Embryonic facial prominence (tissue), 1 donor: ENCODE data around the gene SHISA4.
"Not testable (repeated sequence)": the region's sequence is repeated elsewhere in the genome, so short reads cannot be mapped to it uniquely, and the experiment has no call there.

Experiments
- DNase-seq: peaks from one replicate; pipeline ENCODE4 v3.0.0-alpha.2; 2016; ENCODE audit errors: extremely low spot score

Gene SHISA4

DNA sequence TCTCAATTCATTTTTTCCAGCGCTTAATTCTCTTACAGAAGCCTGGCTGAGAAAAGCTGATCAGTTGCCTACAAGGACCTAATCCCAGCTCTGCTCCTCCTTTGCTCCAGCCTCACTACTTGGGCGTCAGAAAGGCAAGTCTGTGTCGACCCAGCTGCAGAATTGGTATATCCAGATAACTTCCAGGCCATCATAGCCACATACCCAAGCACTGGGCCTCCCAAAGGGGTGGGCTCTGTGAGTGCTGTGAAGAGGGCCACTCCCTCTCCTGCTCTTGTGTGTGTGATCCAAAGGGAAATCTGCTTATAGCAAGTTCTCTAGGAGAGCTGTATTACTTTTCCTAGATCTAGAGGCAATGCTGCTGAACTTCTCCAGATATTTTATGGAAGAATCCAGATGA lies 39.6 kb downstream of the SHISA4 start:
- DNase-seq, result no peak

DNA sequence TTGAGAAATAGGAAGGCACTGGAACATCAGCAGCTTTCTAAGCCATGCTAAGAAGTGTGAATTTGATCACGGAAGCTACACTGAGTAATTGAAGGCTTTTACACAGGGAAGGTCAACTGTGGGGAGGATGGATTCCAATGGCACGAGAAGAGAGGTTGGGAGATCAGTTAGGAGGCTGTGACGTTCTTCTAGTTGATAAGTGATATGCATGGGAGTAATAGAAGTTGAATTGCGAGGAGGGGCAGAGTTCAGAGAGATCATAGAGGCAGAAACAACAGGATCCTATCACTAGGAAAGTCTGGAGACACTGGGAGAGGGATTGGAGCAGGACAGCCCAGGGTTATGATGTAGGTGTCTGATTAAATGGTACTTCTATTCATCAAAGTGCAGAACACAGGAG lies 41.4 kb downstream of the SHISA4 start:
- DNase-seq, result no peak

DNA sequence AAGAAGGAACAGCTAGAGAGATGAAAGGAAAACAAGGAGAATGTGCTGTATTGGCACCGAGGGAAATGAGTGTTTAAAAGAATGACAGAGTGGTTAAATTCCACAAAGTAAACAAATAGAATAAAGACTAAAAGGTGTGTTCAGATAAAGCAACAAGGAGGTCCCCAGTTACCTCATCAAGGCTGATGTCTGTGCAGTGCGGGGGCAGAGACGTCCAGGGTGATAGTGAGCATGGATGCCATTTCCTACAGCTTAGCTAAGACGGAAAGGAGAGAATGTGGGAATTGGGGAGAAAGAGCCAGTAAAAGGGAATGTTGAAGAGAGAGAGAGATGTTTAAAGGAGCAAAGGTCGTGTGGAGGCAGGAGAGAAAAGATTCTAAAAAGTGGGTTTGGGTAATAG lies 42.1 kb downstream of the SHISA4 start:
- no peak for DNase-seq

DNA sequence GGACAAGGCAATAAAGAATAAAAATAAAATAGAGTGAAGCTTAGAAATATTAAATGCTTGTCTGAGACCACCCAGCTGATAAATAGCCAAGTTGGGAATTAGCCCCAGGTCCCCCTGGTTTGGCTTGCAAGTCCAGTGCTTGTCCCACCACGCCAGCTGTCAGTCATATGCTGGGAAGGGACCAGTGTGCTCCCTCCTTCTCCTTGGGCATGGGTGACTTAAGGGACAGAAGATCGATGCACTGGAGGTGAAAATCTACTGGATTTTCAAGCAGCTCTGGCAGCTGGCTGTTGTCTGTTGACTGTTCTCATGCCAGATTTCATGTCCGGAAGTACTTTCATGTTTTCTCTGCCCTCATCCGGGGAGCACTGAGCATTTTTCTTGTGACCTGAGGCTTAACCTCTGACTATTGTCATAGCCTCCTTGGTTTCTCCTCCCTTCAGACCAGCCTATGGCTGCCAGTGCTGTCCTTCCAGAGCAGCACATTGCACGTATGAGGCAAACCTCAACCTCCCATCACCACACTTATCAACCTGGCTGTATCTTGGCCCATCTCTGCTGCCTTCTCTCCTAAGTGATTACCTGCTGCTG lies 45.2 kb downstream of the SHISA4 start:
- DNase-seq, result no peak

DNA sequence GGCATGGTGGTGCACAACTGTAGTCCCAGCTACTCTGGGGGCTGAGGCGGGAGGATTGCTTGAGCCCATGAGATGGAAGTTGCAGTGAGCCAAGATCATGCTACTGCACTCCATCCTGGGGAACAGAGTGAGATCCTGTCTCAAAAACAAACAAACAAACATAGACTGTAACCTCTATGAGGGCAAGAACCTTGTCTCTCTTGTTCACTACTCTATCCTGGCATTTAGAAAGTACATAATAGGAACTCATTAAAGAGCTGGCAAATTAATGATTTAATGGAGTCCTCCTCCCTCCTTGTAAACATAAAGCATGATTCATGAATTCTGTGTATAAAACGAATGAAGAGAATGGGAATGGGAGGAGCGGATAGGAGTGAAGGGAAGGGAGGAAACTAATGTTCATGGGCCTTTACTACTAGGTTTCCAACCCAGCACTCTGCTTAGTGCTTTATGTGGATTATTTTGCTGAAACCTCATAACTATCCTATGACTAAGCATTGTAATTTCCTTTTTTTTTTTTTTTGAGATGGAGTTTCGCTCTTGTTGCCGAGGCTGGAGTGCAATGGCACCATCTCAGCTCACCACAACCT lies 49.0 kb downstream of the SHISA4 start:
- no peak for DNase-seq

DNA sequence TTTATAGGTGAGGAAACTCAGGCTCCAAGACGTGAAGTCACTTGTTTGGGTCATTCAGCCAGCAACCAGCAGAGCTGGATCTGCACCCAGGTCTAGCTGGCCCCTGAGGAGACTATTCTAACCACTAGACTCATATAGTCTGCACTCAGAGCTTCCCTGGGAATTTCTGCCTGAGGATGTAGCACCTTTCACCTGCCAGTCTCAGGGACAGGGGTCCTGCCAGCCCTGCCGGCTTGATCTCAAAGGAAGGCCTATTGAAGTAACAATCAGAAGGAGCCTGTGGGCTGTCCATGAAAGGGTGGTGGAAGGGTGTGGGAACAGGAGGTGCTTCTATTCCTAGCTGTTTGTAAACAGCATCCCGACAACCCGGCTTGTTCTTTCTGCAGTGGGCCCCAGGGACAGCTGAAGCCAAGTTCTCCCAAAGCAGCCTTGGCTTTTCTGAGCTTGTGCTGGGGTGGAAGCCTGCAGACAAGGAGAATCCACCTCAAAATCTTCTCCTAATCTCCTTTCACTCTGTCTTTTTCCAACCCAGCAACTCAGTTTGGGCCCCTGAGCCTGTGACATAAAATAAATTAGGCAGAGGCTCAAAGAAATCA lies 49.8 kb downstream of the SHISA4 start:
- DNase-seq, result no peak

DNA sequence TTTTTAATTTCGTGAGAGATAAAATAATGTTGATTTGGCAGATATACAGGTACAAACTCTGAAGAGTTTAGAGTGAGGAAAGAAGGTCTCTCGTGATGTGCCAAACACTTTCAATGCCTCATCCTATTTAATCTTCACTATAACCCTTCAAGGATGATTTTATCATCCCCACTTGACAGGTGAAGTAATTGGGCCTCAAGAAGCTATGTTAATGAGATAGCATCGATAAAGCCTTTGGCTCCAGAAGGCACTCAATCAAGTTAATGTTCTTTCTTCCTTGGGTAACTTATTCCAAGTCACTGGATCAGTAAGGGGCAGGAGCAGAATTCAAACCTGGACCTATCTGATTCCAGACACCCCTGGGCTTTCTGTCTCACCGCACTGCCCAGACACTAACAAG lies 50.5 kb downstream of the SHISA4 start:
- DNase-seq, result no peak

DNA sequence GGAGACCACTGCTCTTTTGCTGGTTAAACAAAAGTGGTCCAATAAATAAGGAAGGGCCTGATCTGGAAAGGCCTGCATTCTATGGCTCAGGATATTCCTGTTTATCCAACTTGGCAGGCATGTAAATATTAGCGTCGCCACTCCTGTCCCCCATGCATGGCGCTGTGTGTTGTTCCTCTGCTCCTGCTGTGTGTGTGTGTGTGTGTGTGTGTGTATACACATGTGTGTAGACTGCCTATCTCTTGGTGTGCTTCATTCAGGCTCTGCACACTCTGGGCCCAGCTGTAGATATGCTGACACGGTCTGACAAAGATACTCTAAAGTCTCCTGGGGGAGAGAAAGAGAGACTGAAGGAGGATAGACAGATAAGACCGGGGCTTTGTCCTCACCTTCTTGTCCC lies 50.9 kb downstream of the SHISA4 start:
- DNase-seq, result no peak

DNA sequence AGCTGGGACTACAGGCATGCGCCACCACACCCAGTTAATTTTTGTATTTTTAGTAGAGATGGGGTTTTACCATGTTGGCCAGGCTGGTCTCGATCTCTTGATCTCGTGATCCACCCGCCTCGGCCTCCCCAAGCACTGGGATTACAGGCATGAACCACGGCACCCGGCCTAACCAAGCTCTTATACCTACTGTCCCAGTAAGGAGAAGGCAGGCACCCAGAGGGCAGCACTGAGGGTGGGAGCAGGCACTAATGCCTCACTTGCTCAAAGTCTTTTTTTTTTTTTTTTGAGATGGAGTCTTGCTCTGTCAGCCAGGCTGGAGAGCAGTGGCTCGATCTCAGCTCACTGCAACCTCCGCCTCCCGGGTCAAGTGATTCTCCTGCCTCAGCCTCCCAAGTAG lies 51.6 kb downstream of the SHISA4 start:
- DNase-seq, result not testable (repeated sequence)

DNA sequence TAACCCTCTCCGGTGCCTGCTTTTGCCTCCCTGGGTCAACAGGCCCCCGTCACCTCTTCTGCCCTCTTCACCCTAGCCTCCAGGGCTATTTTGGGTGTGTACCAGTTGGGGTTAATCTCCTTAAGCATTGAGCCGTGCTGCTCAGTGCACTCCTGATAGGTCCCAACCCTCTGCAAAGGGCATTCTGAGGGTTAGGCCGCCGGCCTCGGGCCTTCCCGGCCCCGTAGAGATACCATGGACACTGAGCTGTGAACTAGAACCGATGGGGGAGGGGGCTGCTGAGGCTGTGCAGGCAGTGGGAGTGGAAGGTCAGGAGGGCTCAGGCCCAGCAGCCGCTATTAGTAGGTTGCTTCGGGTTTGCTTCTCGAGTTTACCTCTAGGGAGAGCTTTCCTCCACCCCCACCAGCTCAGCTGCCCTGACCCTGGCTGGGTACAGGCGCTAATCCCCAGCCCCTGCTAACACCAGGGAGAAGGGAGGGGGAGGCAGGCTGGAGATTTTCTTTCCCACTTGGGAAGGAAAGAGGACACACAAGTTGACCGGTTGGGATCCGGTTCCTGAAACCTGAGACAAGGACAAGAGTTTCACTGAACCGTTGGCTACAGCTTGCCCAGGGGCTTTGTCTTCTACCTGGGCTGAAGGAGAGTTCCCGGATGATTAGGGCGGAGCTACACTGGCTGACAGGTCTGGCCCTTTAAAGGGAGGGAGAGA lies 52.9 kb downstream of the SHISA4 start:
- no peak for DNase-seq

DNA sequence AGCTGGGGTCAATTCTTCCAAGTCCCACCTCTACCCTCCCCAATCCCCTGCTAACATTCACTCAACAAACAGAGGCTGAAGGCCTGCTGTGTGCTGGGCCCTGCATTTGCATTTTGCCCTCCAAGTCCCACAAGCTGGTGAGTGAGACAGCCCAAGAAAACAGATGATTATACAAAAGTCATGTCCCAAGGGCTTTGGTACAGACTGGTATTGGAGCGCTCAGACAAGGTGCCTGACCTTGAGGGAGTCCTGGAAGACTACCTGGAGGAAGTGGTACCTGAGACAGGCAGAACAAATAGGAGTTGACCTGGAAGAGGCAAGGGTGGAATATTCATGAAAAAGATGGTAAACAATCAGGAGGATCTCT lies 53.4 kb downstream of the SHISA4 start:
- no peak for DNase-seq
